ENCODE results near the gene NEU3.

NEU3 gene

GRCh38 chr11:75023446-75024067 lies 34.8 kb downstream of the NEU3 start:
- no peaks in the 10 kb centered on the region for H3K79me2 ChIP-seq (ENCODE audit: low read length)
- peak overlapping the region; percentile 3; the same call in 1 of the 2 replicates for H3K4me2 ChIP-seq (ENCODE audit: low read length)
- TF ChIP-seq EZH2phosphoT487 (IDR thresholded peaks at IDR 0.05; ENCODE audit: low read depth), result no peak
- TF ChIP-seq, protein P1, sequence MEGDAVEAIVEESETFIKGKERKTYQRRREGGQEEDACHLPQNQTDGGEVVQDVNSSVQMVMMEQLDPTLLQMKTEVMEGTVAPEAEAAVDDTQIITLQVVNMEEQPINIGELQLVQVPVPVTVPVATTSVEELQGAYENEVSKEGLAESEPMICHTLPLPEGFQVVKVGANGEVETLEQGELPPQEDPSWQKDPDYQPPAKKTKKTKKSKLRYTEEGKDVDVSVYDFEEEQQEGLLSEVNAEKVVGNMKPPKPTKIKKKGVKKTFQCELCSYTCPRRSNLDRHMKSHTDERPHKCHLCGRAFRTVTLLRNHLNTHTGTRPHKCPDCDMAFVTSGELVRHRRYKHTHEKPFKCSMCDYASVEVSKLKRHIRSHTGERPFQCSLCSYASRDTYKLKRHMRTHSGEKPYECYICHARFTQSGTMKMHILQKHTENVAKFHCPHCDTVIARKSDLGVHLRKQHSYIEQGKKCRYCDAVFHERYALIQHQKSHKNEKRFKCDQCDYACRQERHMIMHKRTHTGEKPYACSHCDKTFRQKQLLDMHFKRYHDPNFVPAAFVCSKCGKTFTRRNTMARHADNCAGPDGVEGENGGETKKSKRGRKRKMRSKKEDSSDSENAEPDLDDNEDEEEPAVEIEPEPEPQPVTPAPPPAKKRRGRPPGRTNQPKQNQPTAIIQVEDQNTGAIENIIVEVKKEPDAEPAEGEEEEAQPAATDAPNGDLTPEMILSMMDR (IDR thresholded peaks at IDR 0.05; ENCODE audit: low read depth, low read length), result no peak
- no peaks in the 10 kb centered on the region for H3K9me3 ChIP-seq (ENCODE audit: insufficient read depth, low read length)
- H2AFZ ChIP-seq (ENCODE audit: low read depth, low read length), result no peak overlapping the region
- H3K4me3 ChIP-seq (ENCODE audit: low read length), result no peak overlapping the region
- H3K36me3 ChIP-seq (replicated peaks; ENCODE audit: low read depth, low read length), result no peaks in the 10 kb centered on the region
- H3K4me1 ChIP-seq (ENCODE audit: low read length), result peaks cover 39% of the 10 kb centered on the region
- H4K20me1 ChIP-seq (ENCODE audit: insufficient read depth, low read length), result no peaks in the 10 kb centered on the region
- H3K27me3 ChIP-seq (ENCODE audit: low read depth, low read length), result no peaks in the 10 kb centered on the region
- H3K27ac ChIP-seq (ENCODE audit: low read length), result peak overlapping the region; percentile 28; the same call in 1 of the 2 replicates
- peak overlapping the region; percentile 23; the same call in 1 of the 2 replicates for H3K9ac ChIP-seq (ENCODE audit: low read length)

DNA sequence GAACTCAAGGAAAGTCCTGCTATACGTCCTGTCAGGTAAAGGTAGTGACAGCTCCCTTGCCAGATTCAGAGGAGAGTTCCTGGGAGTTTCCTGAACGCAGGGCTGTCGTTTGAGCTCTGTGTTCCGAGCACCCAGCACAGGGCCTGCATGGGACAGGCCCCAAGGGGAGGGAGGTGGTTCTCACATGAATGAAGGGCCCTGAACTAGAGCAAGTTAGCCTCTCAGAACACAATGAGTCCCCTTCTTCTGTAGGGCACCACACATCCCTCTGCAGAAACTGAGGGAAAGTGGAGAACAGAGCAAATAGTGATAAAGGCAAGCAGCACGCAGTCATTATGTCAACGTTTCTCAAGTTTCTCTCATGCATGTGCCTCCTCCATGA lies 35.3 kb downstream of the NEU3 start:
- no peaks in the 10 kb centered on the region for H3K79me2 ChIP-seq (ENCODE audit: low read length)
- no peaks in the 10 kb centered on the region for H4K20me1 ChIP-seq (ENCODE audit: insufficient read depth, low read length)
- TF ChIP-seq EZH2phosphoT487 (IDR thresholded peaks at IDR 0.05; ENCODE audit: low read depth), result no peak
- TF ChIP-seq, protein P1 (IDR thresholded peaks at IDR 0.05; ENCODE audit: low read depth, low read length), result no peak
- no peak overlapping the region; the same call in 1 of the 2 replicates for H3K27ac ChIP-seq (ENCODE audit: low read length)
- H3K4me3 ChIP-seq (ENCODE audit: low read length), result no peak overlapping the region
- no peaks in the 10 kb centered on the region for H3K36me3 ChIP-seq (replicated peaks; ENCODE audit: low read depth, low read length)
- no peak overlapping the region for H3K9ac ChIP-seq (ENCODE audit: low read length)
- peaks cover 44% of the 10 kb centered on the region for H3K4me1 ChIP-seq (ENCODE audit: low read length)
- no peaks in the 10 kb centered on the region for H3K27me3 ChIP-seq (ENCODE audit: low read depth, low read length)
- H3K4me2 ChIP-seq (ENCODE audit: low read length), result no peak overlapping the region
- H2AFZ ChIP-seq (ENCODE audit: low read depth, low read length), result no peak overlapping the region
- no peaks in the 10 kb centered on the region for H3K9me3 ChIP-seq (ENCODE audit: insufficient read depth, low read length)

GRCh38 chr11:75024764-75025211 lies 36.1 kb downstream of the NEU3 start:
- no peak for TF ChIP-seq EZH2phosphoT487 (IDR thresholded peaks at IDR 0.05; ENCODE audit: low read depth)
- TF ChIP-seq, protein P1 (IDR thresholded peaks at IDR 0.05; ENCODE audit: low read depth, low read length), result no peak
- H3K36me3 ChIP-seq (replicated peaks; ENCODE audit: low read depth, low read length), result no peaks in the 10 kb centered on the region
- H3K9ac ChIP-seq (ENCODE audit: low read length), result no peak overlapping the region
- peak overlapping the region; percentile 18; the same call in 1 of the 2 replicates for H3K4me2 ChIP-seq (ENCODE audit: low read length)
- H3K27me3 ChIP-seq (ENCODE audit: low read depth, low read length), result no peaks in the 10 kb centered on the region
- H3K27ac ChIP-seq (ENCODE audit: low read length), result 0 out of 2 replicates have a peak overlapping the region, but pooled peaks have one; percentile 3
- no peaks in the 10 kb centered on the region for H4K20me1 ChIP-seq (ENCODE audit: insufficient read depth, low read length)
- no peak overlapping the region; the same call in 1 of the 2 replicates for H2AFZ ChIP-seq (ENCODE audit: low read depth, low read length)
- H3K4me3 ChIP-seq (ENCODE audit: low read length), result no peak overlapping the region
- H3K79me2 ChIP-seq (ENCODE audit: low read length), result no peaks in the 10 kb centered on the region
- H3K9me3 ChIP-seq (ENCODE audit: insufficient read depth, low read length), result no peaks in the 10 kb centered on the region
- H3K4me1 ChIP-seq (ENCODE audit: low read length), result peaks cover 51% of the 10 kb centered on the region

- no peak for TF ChIP-seq EZH2phosphoT487 (IDR thresholded peaks at IDR 0.05; ENCODE audit: low read depth)
- TF ChIP-seq, protein P1 (IDR thresholded peaks at IDR 0.05; ENCODE audit: low read depth, low read length), result no peak
- Histone ChIP-seq H3K9me3 (ENCODE audit: insufficient read depth, low read length) (no peaks in the 10 kb centered on the region), H3K27ac (ENCODE audit: low read length) (no peak overlapping the region), H3K4me3 (ENCODE audit: low read length) (no peak overlapping the region), H2AFZ (ENCODE audit: low read depth, low read length) (no peak overlapping the region), H4K20me1 (ENCODE audit: insufficient read depth, low read length) (no peaks in the 10 kb centered on the region), H3K27me3 (ENCODE audit: low read depth, low read length) (no peaks in the 10 kb centered on the region), H3K36me3 (replicated peaks; ENCODE audit: low read depth, low read length) (no peaks in the 10 kb centered on the region), H3K79me2 (ENCODE audit: low read length) (no peaks in the 10 kb centered on the region), H3K4me2 (ENCODE audit: low read length) (no peak overlapping the region), H3K9ac (ENCODE audit: low read length) (no peak overlapping the region), H3K4me1 (ENCODE audit: low read length) (peaks cover 58% of the 10 kb centered on the region)
Observed at GRCh38 chr11:75025561-75025960, 36.8 kb downstream of the NEU3 start.
